Measurements from ENCODE around the gene OPHN1. TPM values are rescaled to one million over a fixed set of nuclear protein-coding genes. Genes with fewer than 3 reads are reported as not detected.

Gene OPHN1
- total RNA-seq, 1 donor from 2014 or later: 5.6 TPM

- Histone ChIP-seq H3K36me3 (no peaks in the 10 kb centered on the region), H3K4me3 (no peak overlapping the region), H3K27me3 (no peaks in the 10 kb centered on the region), H3K27ac (no peak overlapping the region), H3K4me1 (no peaks in the 10 kb centered on the region), H3K9me3 (no peaks in the 10 kb centered on the region)
- no peak for DNase-seq (ENCODE audit: low spot score in 2 of 2)
- intact Hi-C loops (cut with DNase I): no loop called here
- TF ChIP-seq CTCF (IDR thresholded peaks at IDR 0.05): no peak
Measured at GRCh38 chrX:68292471-68292870, 140.8 kb downstream of the OPHN1 start.

GRCh38 chrX:68288127-68288526 is 145.2 kb downstream of the OPHN1 start:
- intact Hi-C loops (cut with DNase I): no loop called here
- no peak overlapping the region for H3K27ac ChIP-seq

GRCh38 chrX:68287419-68287818 is 145.9 kb downstream of the OPHN1 start:
- Histone ChIP-seq H3K9me3 (no peaks in the 10 kb centered on the region), H3K27me3 (no peaks in the 10 kb centered on the region), H3K27ac (no peak overlapping the region), H3K4me3 (no peak overlapping the region), H3K4me1 (no peaks in the 10 kb centered on the region), H3K36me3 (no peaks in the 10 kb centered on the region)
- no peak for TF ChIP-seq CTCF (IDR thresholded peaks at IDR 0.05)
- intact Hi-C loops (cut with DNase I): no loop called here
- no peak for DNase-seq (ENCODE audit: low spot score in 2 of 2)

More at GRCh38 chrX:68288127-68288526, 145.2 kb downstream of the OPHN1 start:
- H3K9me3 ChIP-seq: no peaks in the 10 kb centered on the region
- H3K4me1 ChIP-seq: no peaks in the 10 kb centered on the region
- H3K4me3 ChIP-seq: no peak overlapping the region
- H3K27me3 ChIP-seq: no peaks in the 10 kb centered on the region
- no peak for TF ChIP-seq CTCF (IDR thresholded peaks at IDR 0.05)
- no peaks in the 10 kb centered on the region for H3K36me3 ChIP-seq
- DNase-seq (ENCODE audit: low spot score in 2 of 2): no peak

- TF ChIP-seq CTCF (IDR thresholded peaks at IDR 0.05): no peak
- intact Hi-C loops (cut with DNase I): no loop called here
- no peak for DNase-seq (ENCODE audit: low spot score in 2 of 2)
- H3K36me3 ChIP-seq: no peaks in the 10 kb centered on the region
- H3K27ac ChIP-seq: no peak overlapping the region
- no peaks in the 10 kb centered on the region for H3K9me3 ChIP-seq
- H3K27me3 ChIP-seq: no peaks in the 10 kb centered on the region
- H3K4me1 ChIP-seq: no peaks in the 10 kb centered on the region
- no peak overlapping the region for H3K4me3 ChIP-seq
Measured at GRCh38 chrX:68286980-68287379, 146.3 kb downstream of the OPHN1 start.

GRCh38 chrX:68286076-68286475 is 147.2 kb downstream of the OPHN1 start:
- no peak overlapping the region for H3K4me3 ChIP-seq
- no peak for TF ChIP-seq CTCF (IDR thresholded peaks at IDR 0.05)
- H3K27me3 ChIP-seq: no peaks in the 10 kb centered on the region
- DNase-seq (ENCODE audit: low spot score in 2 of 2): no peak
- no peak overlapping the region for H3K27ac ChIP-seq
- intact Hi-C loops (cut with DNase I): no loop called here
- no peaks in the 10 kb centered on the region for H3K36me3 ChIP-seq
- no peaks in the 10 kb centered on the region for H3K4me1 ChIP-seq
- no peaks in the 10 kb centered on the region for H3K9me3 ChIP-seq

GRCh38 chrX:68284281-68284904 is 148.9 kb downstream of the OPHN1 start:
- no peaks in the 10 kb centered on the region for H3K4me1 ChIP-seq
- intact Hi-C loops (cut with DNase I): no loop called here
- H3K27me3 ChIP-seq: no peaks in the 10 kb centered on the region
- no peak for TF ChIP-seq CTCF (IDR thresholded peaks at IDR 0.05)
- DNase-seq (ENCODE audit: low spot score in 2 of 2): no peak
- H3K27ac ChIP-seq: no peak overlapping the region
- no peaks in the 10 kb centered on the region for H3K9me3 ChIP-seq
- H3K4me3 ChIP-seq: no peak overlapping the region
- H3K36me3 ChIP-seq: no peaks in the 10 kb centered on the region
